Thyroid gland (tissue), 4 donors: ENCODE data around the gene P4HA3. TPM values are rescaled to one million over a fixed set of nuclear protein-coding genes. Genes with fewer than 3 reads are reported as not detected.

Experiments used
- DNase-seq, 2 donors: peaks; one replicate each; pipeline ENCODE4 v3.0.0-alpha.2; 2019
- H3K27ac ChIP-seq, 3 donors: fragments of 200-600 bp; sonication (generic); 1 replicate in 2 of 3; 2 replicates in 1 of 3; pipeline ENCODE4 v1.5.1; 2016 to 2019; ENCODE audit warnings: mild to moderate bottlenecking in 1 of 3, moderate library complexity in 1 of 3
- H3K27me3 ChIP-seq: fragments of 200-600 bp; sonication (generic); one replicate; pipeline ENCODE4 v1.5.1; 2019
- H3K36me3 ChIP-seq, 2 donors: fragments of 200-600 bp; sonication (generic); one replicate each; pipeline ENCODE4 v1.5.1; 2016 to 2019
- H3K4me1 ChIP-seq, 2 donors: fragments of 200-600 bp; sonication (generic); one replicate each; pipeline ENCODE4 v1.5.1; 2017 to 2019
- H3K4me3 ChIP-seq, 3 donors: fragments of 200-600 bp; sonication (generic); replicated peaks in 1 of 3; 1 replicate in 2 of 3; 2 replicates in 1 of 3; pipeline ENCODE4 v1.5.1; 2016; ENCODE audit warnings: mild to moderate bottlenecking in 1 of 3
- H3K9me3 ChIP-seq: fragments of 200-600 bp; sonication (generic); one replicate; pipeline ENCODE4 v1.5.1; 2017
- CTCF ChIP-seq, 6 experiments: fragments of 200-600 bp in 3 of 6; fragments of 450-650 bp in 3 of 6; sonication (generic) in 3 of 6; IDR thresholded peaks; one replicate each; pipeline ENCODE4 v1.5.1; 2016 to 2019; ENCODE audit warnings: antibody characterized with exemption in 6 of 6, mild to moderate bottlenecking in 2 of 6, inconsistent platforms in 1 of 6, moderate library complexity in 1 of 6
- POLR2A ChIP-seq, 2 donors: fragments of 450-650 bp; IDR thresholded peaks; one replicate each; pipeline ENCODE4 v1.6.1; 2017; ENCODE audit warnings: antibody characterized with exemption in 2 of 2, mild to moderate bottlenecking in 2 of 2, moderate library complexity in 1 of 2
- WGBS, 2 donors: methylation state at CpG; one replicate each; pipeline ENCODE4 v1.1.5; 2017; 5-methylcytosine and 5-hydroxymethylcytosine counted together
- intact Hi-C: fragments of 100-400 bp; cut with DNase I; formaldehyde crosslinking; loops from one replicate; pipeline ENCODE4 v1.15.1; 2023
- total RNA-seq, 4 donors: library from RNA; depleted of rRNA; stranded (reverse); fragments of >200 nt; gene quantifications; one replicate each; pipeline ENCODE4 v1.2.3, GENCODE V29; 2016

Gene P4HA3
- total RNA-seq, 4 donors from 2014 or later = 1.6 to 4.3 (median 2.7) TPM

GRCh38 chr11:74319139-74319816 lies 7.8 kb upstream of the P4HA3 start:
- no peak for DNase-seq
- H3K4me3 ChIP-seq = no peak overlapping the region
- intact Hi-C loops = no loop called here
- TF ChIP-seq CTCF (IDR thresholded peaks at IDR 0.05) (no peak), POLR2A (IDR thresholded peaks at IDR 0.05) (no peak)
- peak overlapping the region in 2 of 3 donors; percentile 6 to 23 for H3K27ac ChIP-seq
- H3K9me3 ChIP-seq = no peaks in the 10 kb centered on the region
- WGBS, 2 donors = 74 to 79% methylated on average over 5 of the region's 5 CpGs
- H3K27me3 ChIP-seq = no peaks in the 10 kb centered on the region
- H3K4me1 ChIP-seq = peaks cover 28 to 37% of the 10 kb centered on the region in 2 donors
- no peaks in the 10 kb centered on the region for H3K36me3 ChIP-seq

GRCh38 chr11:74318241-74318932 lies 6.9 kb upstream of the P4HA3 start:
- no peak for DNase-seq
- Histone ChIP-seq H3K9me3 (no peaks in the 10 kb centered on the region), H3K4me3 (no peak overlapping the region), H3K36me3 (no peaks in the 10 kb centered on the region), H3K4me1 (peaks cover 23 to 30% of the 10 kb centered on the region in 2 donors), H3K27ac (no peak overlapping the region), H3K27me3 (no peaks in the 10 kb centered on the region)
- intact Hi-C loops = no loop called here
- no peak for TF ChIP-seq POLR2A (IDR thresholded peaks at IDR 0.05)
- TF ChIP-seq CTCF (IDR thresholded peaks at IDR 0.05) = no peak
- WGBS, 2 donors = 95 to 100% methylated on average over 1 of the region's 1 CpG

DNA sequence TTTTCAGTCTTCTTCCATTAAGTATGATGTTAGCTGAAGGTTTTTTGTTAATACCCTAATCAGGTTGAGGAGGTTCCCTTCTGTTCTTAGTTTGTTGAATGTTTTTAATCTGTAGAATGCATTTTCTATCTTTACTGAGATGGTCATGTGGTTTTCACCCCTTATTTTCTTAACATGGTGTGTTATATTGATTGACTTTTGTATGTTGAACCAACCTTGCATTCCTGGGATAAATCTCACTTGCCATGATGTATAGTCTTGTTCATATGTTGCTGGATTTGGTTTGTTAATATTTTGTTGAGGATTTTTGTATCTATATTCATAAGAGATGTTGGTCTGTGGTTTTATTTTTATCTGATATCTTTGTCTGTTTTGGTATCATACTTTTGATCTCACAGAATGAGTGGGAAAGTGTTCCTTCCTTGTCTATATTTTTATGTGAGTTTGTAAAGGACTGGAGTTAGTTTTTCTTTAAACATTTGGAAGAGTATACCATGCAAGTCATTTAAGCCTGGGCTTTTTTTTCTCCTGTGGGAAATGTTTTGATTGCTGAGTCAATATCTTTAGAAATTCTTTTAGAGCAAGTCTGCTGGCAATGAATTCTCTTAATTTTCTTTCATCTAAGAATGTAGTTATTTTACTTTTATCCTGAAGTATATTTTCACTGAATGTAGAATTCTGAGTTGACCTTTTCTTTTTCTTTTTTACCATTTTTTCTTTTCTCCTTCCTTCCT lies 5.5 kb upstream of the P4HA3 start:
- no peak for DNase-seq
- Histone ChIP-seq H3K9me3 (no peaks in the 10 kb centered on the region), H3K4me1 (peaks cover 9 to 15% of the 10 kb centered on the region in 2 donors), H3K27ac (no peak overlapping the region), H3K27me3 (no peaks in the 10 kb centered on the region), H3K36me3 (no peaks in the 10 kb centered on the region), H3K4me3 (no peak overlapping the region)
- intact Hi-C loops = no loop called here
- no peak for TF ChIP-seq POLR2A (IDR thresholded peaks at IDR 0.05)
- TF ChIP-seq CTCF (IDR thresholded peaks at IDR 0.05) = no peak

DNA sequence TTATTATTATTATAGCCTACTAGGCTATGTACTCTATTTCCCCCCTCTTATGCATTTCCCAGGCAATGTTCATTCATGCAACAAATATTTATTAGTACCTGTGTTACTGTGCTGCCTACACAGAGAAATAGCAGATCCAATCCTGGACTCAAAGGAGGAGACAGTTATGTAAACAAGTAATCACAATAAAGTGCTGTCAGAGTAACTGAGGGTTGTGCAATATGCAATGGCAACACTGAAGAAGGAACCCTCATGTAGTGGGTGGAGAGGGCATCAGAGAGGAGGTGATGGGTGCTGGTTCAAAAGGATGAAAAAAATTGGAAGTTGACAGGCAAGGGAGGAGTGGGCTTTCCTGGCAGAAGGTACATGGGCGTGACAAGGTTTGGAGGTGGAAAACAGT lies 886 bp upstream of the P4HA3 start:
- Histone ChIP-seq H3K27ac (no peak overlapping the region), H3K4me1 (peaks cover 3 to 10% of the 10 kb centered on the region in 2 donors), H3K36me3 (no peaks in the 10 kb centered on the region), H3K9me3 (no peaks in the 10 kb centered on the region), H3K27me3 (no peaks in the 10 kb centered on the region), H3K4me3 (no peak overlapping the region)
- intact Hi-C loops = no loop called here
- 95 to 100% methylated on average over 1 of the region's 1 CpG for WGBS, 2 donors
- DNase-seq = no peak
- TF ChIP-seq POLR2A (IDR thresholded peaks at IDR 0.05) (no peak), CTCF (IDR thresholded peaks at IDR 0.05) (no peak)

GRCh38 chr11:74310857-74311256 lies 583 bp downstream of the P4HA3 start:
- intact Hi-C loops = no loop called here
- H3K27ac ChIP-seq = no peak overlapping the region
- TF ChIP-seq CTCF (IDR thresholded peaks at IDR 0.05) (no peak), POLR2A (IDR thresholded peaks at IDR 0.05) (no peak)
- H3K4me1 ChIP-seq = peaks cover 3 to 10% of the 10 kb centered on the region in 2 donors
- H3K9me3 ChIP-seq = no peaks in the 10 kb centered on the region
- H3K4me3 ChIP-seq = peak overlapping the region in 1 of 3 donors; percentile 41
- no peak for DNase-seq
- WGBS, 2 donors = 91 to 93% methylated on average over 9 of the region's 11 CpGs
- no peaks in the 10 kb centered on the region for H3K36me3 ChIP-seq
- no peaks in the 10 kb centered on the region for H3K27me3 ChIP-seq
